Pancreas (tissue), 10 donors: ENCODE measurements around the gene RHOV. TPM values are rescaled to one million over a fixed set of nuclear protein-coding genes. Genes with fewer than 3 reads are reported as not detected.

ENCODE experiments used
- ATAC-seq, 4 donors: fragments of 200-7000 bp; cut with Tn5 transposase; one replicate each; pipeline versions ENCODE4 v1.8.0 to v1.9.1; 2020; ENCODE audit warnings: mild to moderate bottlenecking in 4 of 4, moderate library complexity in 4 of 4
- DNase-seq, 6 donors: peaks; one replicate each; pipeline ENCODE4 v3.0.0-alpha.2; 2020
- FAIRE-seq: peaks from 2 replicates; lab custom pipeline; 2012; peaks lifted over from hg19 to GRCh38; lab: Jason Lieb, UNC
- H3K27ac ChIP-seq, 4 donors: fragments of 200-600 bp; sonication (generic); 1 replicate in 3 of 4; 2 replicates in 1 of 4; pipeline versions ENCODE4 v1.5.0 to v1.8.0; 2020
- H3K27me3 ChIP-seq, 4 donors: fragments of 200-600 bp; one replicate each; pipeline ENCODE4 v1.8.0; 2021
- H3K36me3 ChIP-seq, 3 donors: fragments of 200-600 bp; sonication (generic) in 1 of 3; one replicate each; pipeline versions ENCODE4 v1.5.0 to v1.8.0; 2020 to 2021
- H3K4me1 ChIP-seq, 3 donors: fragments of 200-600 bp; one replicate each; pipeline ENCODE4 v1.8.0; 2021
- H3K4me3 ChIP-seq, 4 donors: fragments of 200-600 bp; sonication (generic) in 2 of 4; one replicate each; pipeline versions ENCODE4 v1.5.0 to v1.8.0; 2020 to 2021
- H3K9me3 ChIP-seq, 4 donors: fragments of 200-600 bp; one replicate each; pipeline ENCODE4 v1.8.0; 2021
- CTCF ChIP-seq, 4 donors: fragments of 200-600 bp; sonication (generic) in 3 of 4; IDR thresholded peaks; one replicate each; pipeline versions ENCODE4 v1.5.0 to v1.8.0; 2021; ENCODE audit warnings: antibody characterized with exemption in 4 of 4
- WGBS, 2 donors: extraction: QIAGEN DNeasy Blood & Tissue Kit; methylation state at CpG; one replicate each; pipeline ENCODE4 v1.1.7; 2013; 5-methylcytosine and 5-hydroxymethylcytosine counted together
- intact Hi-C, 3 donors: fragments of 100-400 bp; cut with DNase I; formaldehyde crosslinking; loops; one replicate each; pipeline versions ENCODE4 v1.11.1 to v1.14.2; 2022
- polyA plus RNA-seq, 2 donors: library from polyadenylated mRNA; stranded (reverse); fragments of 200-250 nt; gene quantifications; one replicate each; pipeline ENCODE4 v1.2.3, GENCODE V29; 2013
- total RNA-seq, 6 donors: library from RNA; stranded (reverse); fragmentation: NEBNext Ultra II Directional in 4 of 6; extraction: Animal tissue kit (Norgen Biotek cat#: 25700) in 4 of 6; gene quantifications; one replicate each; pipeline versions ENCODE4 v1.2.1 to v1.2.4, GENCODE V29; 2021 to 2023
- donor health status: healthy with polysubstance abuse.
- donor health status: DM: no; HTN: no; CAD: no; lungs with moderate emphysema.
- donor health status: DM: no; HTN: no; CAD: no.
- donor health status: control.
- donor health status: control.
- donor health status: Bipolar disorder and iron deficiency.
- donor health status: DM: yes; HTN: yes; CAD: no.
- donor health status: DM: no; HTN: no; CAD: no.
- donor health status: DM: no; HTN: no; CAD: no.
- donor health status: DM: yes; HTN: yes; CAD: no.

Gene RHOV
- total and polyA plus RNA-seq, 8 donors, result 3.5 to 19.8 (median 10.9) TPM

- DNase-seq, result peak in 1 of 6 donors; percentile 50
These were observed 44.9 kb upstream of the RHOV start for GRCh38 chr15:40918799-40919392.

GRCh38 chr15:40918146-40918798 is 44.2 kb upstream of the RHOV start:
- FAIRE-seq (no peak), ATAC-seq (peak in 1 of 4 donors; percentile 19), DNase-seq (peak in 1 of 6 donors; percentile 40)
- no peaks in the 10 kb centered on the region for H3K27me3 ChIP-seq
- H3K4me3 ChIP-seq, result no peak overlapping the region
- H3K9me3 ChIP-seq, result no peaks in the 10 kb centered on the region
- intact Hi-C loops, result no loop called here
- 80 to 83% methylated on average over 15 of the region's 15 CpGs for WGBS, 2 donors
- no peaks in the 10 kb centered on the region for H3K36me3 ChIP-seq
- no peak overlapping the region for H3K27ac ChIP-seq
- H3K4me1 ChIP-seq, result no peaks in the 10 kb centered on the region
- no peak for TF ChIP-seq CTCF (IDR thresholded peaks at IDR 0.05)

More at GRCh38 chr15:40918799-40919392, 44.9 kb upstream of the RHOV start:
- ATAC-seq (no peak), FAIRE-seq (no peak)
- no peak overlapping the region for H3K4me3 ChIP-seq
- no peaks in the 10 kb centered on the region for H3K4me1 ChIP-seq
- H3K9me3 ChIP-seq, result no peaks in the 10 kb centered on the region
- no peaks in the 10 kb centered on the region for H3K27me3 ChIP-seq
- intact Hi-C loops, result no loop called here
- no peak for TF ChIP-seq CTCF (IDR thresholded peaks at IDR 0.05)
- H3K36me3 ChIP-seq, result no peaks in the 10 kb centered on the region
- H3K27ac ChIP-seq, result no peak overlapping the region
- 80 to 81% methylated on average over 19 of the region's 19 CpGs for WGBS, 2 donors

- Histone ChIP-seq H3K27ac (no peak overlapping the region), H3K4me3 (no peak overlapping the region), H3K27me3 (no peaks in the 10 kb centered on the region), H3K9me3 (no peaks in the 10 kb centered on the region), H3K36me3 (no peaks in the 10 kb centered on the region), H3K4me1 (no peaks in the 10 kb centered on the region)
- TF ChIP-seq CTCF (IDR thresholded peaks at IDR 0.05), result no peak
- intact Hi-C loops, result no loop called here
- WGBS, 2 donors, result 72 to 73% methylated on average over 11 of the region's 11 CpGs
- FAIRE-seq (no peak), DNase-seq (no peak), ATAC-seq (no peak)
These were observed 43.6 kb upstream of the RHOV start for GRCh38 chr15:40917585-40917984.

- DNase-seq (peak in 1 of 6 donors; percentile 44), ATAC-seq (no peak), FAIRE-seq (no peak)
- H3K36me3 ChIP-seq, result no peaks in the 10 kb centered on the region
- intact Hi-C loops, result no loop called here
- no peaks in the 10 kb centered on the region for H3K27me3 ChIP-seq
- no peak for TF ChIP-seq CTCF (IDR thresholded peaks at IDR 0.05)
- no peak overlapping the region for H3K4me3 ChIP-seq
- 70% methylated on average over 6 of the region's 6 CpGs for WGBS, 2 donors
- no peak overlapping the region for H3K27ac ChIP-seq
- no peaks in the 10 kb centered on the region for H3K9me3 ChIP-seq
- no peaks in the 10 kb centered on the region for H3K4me1 ChIP-seq
These were observed 41.6 kb upstream of the RHOV start for GRCh38 chr15:40915679-40916078.

- no peaks in the 10 kb centered on the region for H3K27me3 ChIP-seq
- intact Hi-C loops, result no loop called here
- H3K4me3 ChIP-seq, result no peak overlapping the region
- no peaks in the 10 kb centered on the region for H3K4me1 ChIP-seq
- WGBS, 2 donors, result 82 to 85% methylated on average over 12 of the region's 12 CpGs
- H3K27ac ChIP-seq, result no peak overlapping the region
- no peaks in the 10 kb centered on the region for H3K9me3 ChIP-seq
- ATAC-seq, result no peak
- peak in 1 of 6 donors; percentile 28 for DNase-seq
- no peak for FAIRE-seq
- TF ChIP-seq CTCF (IDR thresholded peaks at IDR 0.05), result no peak
- H3K36me3 ChIP-seq, result no peaks in the 10 kb centered on the region
These were observed 41.2 kb upstream of the RHOV start for GRCh38 chr15:40915116-40915661.
